ENCODE results near the gene MYL1. TPM values are rescaled to one million over a fixed set of nuclear protein-coding genes. Genes with fewer than 3 reads are reported as not detected.

The MYL1 gene
- total RNA-seq, 2 experiments from 2014 or later, result not detected

DNA sequence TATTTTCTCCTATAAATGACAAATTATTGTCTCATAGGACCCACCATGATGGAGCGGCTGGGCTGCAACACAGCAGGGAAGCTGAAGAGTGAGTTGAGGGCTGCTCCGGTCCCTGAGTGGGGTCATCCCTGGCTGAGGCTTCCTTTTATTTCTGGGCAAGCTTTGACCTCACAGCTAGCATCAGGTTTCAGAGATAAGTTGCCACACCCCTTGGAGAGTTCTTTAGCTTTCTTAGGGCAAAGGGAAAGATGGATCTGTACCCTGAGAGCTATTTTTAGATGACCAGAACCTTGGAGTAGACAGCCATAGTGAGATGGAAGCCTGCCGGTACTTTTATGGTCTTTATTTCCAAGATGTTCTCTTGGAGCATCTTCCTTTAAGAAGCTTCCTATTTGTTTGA is 11.5 kb downstream of the MYL1 start:
- Mint-ChIP-seq H3K4me3 (no peak overlapping the region), H3K4me1 (ENCODE audit: low read depth) (no peaks in the 10 kb centered on the region), H3K36me3 (ENCODE audit: low read depth) (no peaks in the 10 kb centered on the region), H3K27me3 (ENCODE audit: low read depth) (no peaks in the 10 kb centered on the region), H3K9me3 (ENCODE audit: insufficient read depth) (no peaks in the 10 kb centered on the region), H3K27ac (no peak overlapping the region)
- DNase-seq, result no peak
- CTCF ChIA-PET, result no interaction called here
- POLR2A ChIA-PET, result no interaction called here
- no peak for ATAC-seq

DNA sequence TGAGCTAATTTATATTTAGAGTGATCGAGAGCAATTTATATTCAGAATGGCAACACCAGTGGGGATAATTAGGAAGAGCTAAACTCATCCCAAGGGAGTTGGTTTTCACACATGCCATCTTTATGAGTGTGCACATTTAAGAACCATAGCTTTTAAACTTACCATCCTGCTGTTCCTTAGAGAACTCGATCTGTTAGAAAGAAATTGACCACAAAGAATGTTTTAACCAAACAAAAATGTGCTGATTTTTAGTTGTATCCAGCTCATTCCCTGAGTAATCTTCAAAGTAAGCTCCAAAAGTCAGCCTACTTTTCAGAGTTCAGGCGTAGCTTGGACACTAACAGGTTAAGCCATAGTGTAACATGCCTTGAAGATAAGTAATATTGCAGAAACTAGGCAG is 12.6 kb downstream of the MYL1 start:
- CTCF ChIA-PET, result no interaction called here
- no peaks in the 10 kb centered on the region for H3K9me3 Mint-ChIP-seq (ENCODE audit: insufficient read depth)
- no peak for ATAC-seq

DNA sequence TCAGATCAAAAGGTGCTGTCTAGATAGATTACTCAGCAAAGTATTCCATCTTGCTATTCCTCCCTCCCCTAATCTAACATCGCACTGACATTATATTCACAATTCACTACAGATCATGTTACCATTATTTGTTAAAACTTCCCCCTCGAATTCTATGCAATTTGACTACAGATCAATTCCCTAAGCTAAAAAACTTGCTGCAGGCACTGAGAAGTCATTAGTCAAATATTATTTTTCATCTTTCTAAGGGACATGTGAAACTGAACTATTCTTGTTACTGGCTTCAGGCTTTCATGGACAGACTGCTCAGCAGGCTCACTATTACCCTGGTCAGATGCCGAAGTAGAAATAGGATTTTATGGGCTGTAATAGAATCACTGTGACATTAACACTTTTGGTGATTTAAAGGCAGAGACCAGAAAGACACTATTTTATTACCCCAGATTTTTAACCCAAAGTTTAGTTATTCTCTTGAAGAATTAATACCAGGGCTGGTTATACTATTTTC is 15.1 kb downstream of the MYL1 start:
- Mint-ChIP-seq H3K4me3 (no peak overlapping the region), H3K27me3 (ENCODE audit: low read depth) (no peaks in the 10 kb centered on the region), H3K36me3 (ENCODE audit: low read depth) (no peaks in the 10 kb centered on the region), H3K27ac (no peak overlapping the region), H3K9me3 (ENCODE audit: insufficient read depth) (no peaks in the 10 kb centered on the region), H3K4me1 (ENCODE audit: low read depth) (no peaks in the 10 kb centered on the region)
- ChIA-PET POLR2A (no interaction called here), CTCF (interaction anchor here (0.6 kb wide), 1 partner anchor 12 kb away, joined by 3 read pairs; no protein-coding TSS in a partner anchor)
- DNase-seq, result no peak
- ATAC-seq, result no peak

More for the DNA sequence above, 12.6 kb downstream of the MYL1 start:
- Mint-ChIP-seq H3K4me3 (no peak overlapping the region), H3K36me3 (ENCODE audit: low read depth) (no peaks in the 10 kb centered on the region), H3K4me1 (ENCODE audit: low read depth) (no peaks in the 10 kb centered on the region), H3K27ac (no peak overlapping the region), H3K27me3 (ENCODE audit: low read depth) (no peaks in the 10 kb centered on the region)
- POLR2A ChIA-PET, result interaction anchor here (0.6 kb wide), 1 partner anchor 503 kb away, joined by 3 read pairs; no protein-coding TSS in a partner anchor
- DNase-seq, result no peak

DNA sequence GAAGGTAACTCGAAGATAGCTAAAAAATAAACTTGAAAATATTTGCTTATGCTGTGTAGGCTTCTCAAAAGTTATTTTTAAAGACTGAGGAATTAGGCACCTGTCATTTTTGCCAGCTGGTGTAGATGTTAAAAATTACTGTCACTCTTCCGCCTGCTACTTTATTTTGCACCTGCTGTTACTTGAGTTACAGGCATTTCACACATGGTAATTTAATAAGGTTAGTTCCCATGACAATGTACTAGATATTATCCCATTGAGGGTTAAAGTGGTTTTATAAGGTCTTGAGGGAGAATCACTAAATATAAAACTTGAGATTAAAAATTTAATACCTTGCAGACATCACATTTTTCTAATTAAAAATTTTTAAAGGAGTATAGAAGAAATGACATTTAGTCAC is 26.6 kb downstream of the MYL1 start:
- H3K36me3 Mint-ChIP-seq (ENCODE audit: low read depth), result no peaks in the 10 kb centered on the region
- ATAC-seq, result no peak

DNA sequence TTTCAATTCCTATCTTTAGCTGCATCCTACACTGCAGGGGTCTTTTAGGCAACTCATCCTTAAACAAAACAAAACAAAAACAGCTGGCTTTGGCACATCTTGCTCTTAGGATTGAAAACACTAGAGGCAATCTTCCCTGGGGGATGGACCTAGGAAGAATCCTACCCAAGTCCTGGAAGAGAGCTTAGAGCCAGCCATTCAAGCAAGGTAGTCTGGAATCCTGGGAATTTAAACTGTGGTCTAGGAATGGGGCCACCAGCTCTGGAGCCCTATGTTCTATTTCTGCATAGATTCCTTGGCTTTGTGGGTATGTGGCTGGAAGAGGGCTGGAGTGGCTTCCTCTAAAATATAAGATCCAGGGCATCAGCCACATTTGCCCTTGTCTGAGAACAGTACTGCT is 27.7 kb downstream of the MYL1 start:
- no peaks in the 10 kb centered on the region for H3K9me3 Mint-ChIP-seq (ENCODE audit: insufficient read depth)
- no peak for DNase-seq
- no peak for ATAC-seq
- H3K4me3 Mint-ChIP-seq, result no peak overlapping the region
- no peak overlapping the region for H3K27ac Mint-ChIP-seq
- ChIA-PET CTCF (no interaction called here), POLR2A (no interaction called here)
- no peaks in the 10 kb centered on the region for H3K4me1 Mint-ChIP-seq (ENCODE audit: low read depth)
- no peaks in the 10 kb centered on the region for H3K27me3 Mint-ChIP-seq (ENCODE audit: low read depth)
- H3K36me3 Mint-ChIP-seq (ENCODE audit: low read depth), result no peaks in the 10 kb centered on the region

More for the DNA sequence above, 26.6 kb downstream of the MYL1 start:
- no peaks in the 10 kb centered on the region for H3K27me3 Mint-ChIP-seq (ENCODE audit: low read depth)
- DNase-seq, result no peak
- H3K9me3 Mint-ChIP-seq (ENCODE audit: insufficient read depth), result no peaks in the 10 kb centered on the region
- ChIA-PET CTCF (no interaction called here), POLR2A (no interaction called here)
- H3K4me3 Mint-ChIP-seq, result no peak overlapping the region
- no peak overlapping the region for H3K27ac Mint-ChIP-seq
- H3K4me1 Mint-ChIP-seq (ENCODE audit: low read depth), result no peaks in the 10 kb centered on the region

DNA sequence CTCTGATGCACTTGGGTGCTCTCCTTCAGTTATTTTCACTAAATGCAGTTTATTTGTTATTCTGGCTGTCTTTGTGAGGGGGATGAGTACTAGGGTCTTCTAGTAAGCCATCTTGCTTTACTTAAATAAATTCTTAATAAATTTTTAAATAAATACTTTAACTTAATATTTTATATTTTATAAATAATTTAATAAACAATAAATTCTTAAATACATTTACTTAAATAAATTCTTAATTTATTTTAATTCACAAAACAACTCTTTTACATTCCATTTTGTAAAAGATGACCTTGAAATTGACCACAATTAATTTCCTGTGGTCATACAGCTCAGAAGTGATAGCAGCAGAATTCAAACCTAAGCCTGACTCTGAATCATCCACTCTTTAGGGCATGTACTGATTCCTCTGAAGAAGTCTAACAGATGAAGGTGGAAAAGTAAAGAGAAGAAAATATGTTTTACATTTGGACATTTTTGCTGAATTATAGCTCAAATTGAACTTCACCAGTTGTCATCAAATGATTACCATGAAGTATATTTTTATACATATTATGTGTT is 28.8 kb downstream of the MYL1 start:
- ChIA-PET CTCF (no interaction called here), POLR2A (no interaction called here)

DNA sequence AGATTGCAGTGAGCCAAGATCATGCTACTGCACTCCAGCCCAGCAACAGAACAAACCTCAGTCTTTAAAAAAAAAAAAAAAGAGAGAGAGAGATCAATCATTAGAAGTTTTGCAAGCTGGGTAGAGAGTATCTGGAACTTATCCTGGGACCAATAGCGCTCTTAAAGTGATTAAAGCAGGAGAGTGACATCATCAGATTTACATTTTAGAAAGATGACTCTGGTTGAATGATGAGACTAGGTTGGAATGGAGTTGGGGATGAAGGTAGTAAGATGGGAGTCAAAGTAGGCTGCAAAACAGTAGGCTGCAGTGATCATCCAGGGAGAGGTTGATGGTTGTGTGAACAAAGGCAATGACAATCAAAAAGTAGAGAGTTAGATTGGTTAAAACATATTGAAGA is 37.8 kb downstream of the MYL1 start:
- ATAC-seq (no peak), DNase-seq (no peak)
- H3K9me3 Mint-ChIP-seq (ENCODE audit: insufficient read depth), result no peaks in the 10 kb centered on the region
- H3K4me1 Mint-ChIP-seq (ENCODE audit: low read depth), result no peaks in the 10 kb centered on the region
- CTCF ChIA-PET, result no interaction called here
- POLR2A ChIA-PET, result no interaction called here
- no peak overlapping the region for H3K27ac Mint-ChIP-seq
- no peaks in the 10 kb centered on the region for H3K36me3 Mint-ChIP-seq (ENCODE audit: low read depth)
- no peaks in the 10 kb centered on the region for H3K27me3 Mint-ChIP-seq (ENCODE audit: low read depth)
- no peak overlapping the region for H3K4me3 Mint-ChIP-seq

More for the DNA sequence above, 28.8 kb downstream of the MYL1 start:
- Mint-ChIP-seq H3K36me3 (ENCODE audit: low read depth) (no peaks in the 10 kb centered on the region), H3K27me3 (ENCODE audit: low read depth) (no peaks in the 10 kb centered on the region), H3K27ac (no peak overlapping the region), H3K9me3 (ENCODE audit: insufficient read depth) (no peaks in the 10 kb centered on the region), H3K4me1 (ENCODE audit: low read depth) (no peaks in the 10 kb centered on the region), H3K4me3 (no peak overlapping the region)
- DNase-seq (no peak), ATAC-seq (no peak)

DNA sequence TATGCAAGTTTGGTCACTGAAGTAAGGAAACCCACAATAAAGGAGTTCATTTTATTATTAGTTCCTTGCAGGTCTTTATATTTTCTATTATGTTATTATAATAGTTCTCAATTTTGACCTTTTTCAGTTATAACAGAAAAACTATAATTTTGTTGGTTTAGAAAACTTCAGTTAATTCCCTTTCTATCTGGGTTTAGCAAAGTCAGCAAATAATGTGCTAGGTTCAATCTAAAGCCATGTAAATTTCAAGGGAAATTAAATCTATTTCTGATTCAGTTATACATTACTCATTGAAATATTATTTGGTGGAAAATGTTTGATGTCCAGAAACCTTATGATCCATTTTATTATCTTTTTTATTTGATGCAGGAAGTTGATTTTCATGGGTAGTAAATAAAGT is 43.7 kb downstream of the MYL1 start:
- no peak overlapping the region for H3K27ac Mint-ChIP-seq
- POLR2A ChIA-PET, result no interaction called here
- ATAC-seq, result no peak

DNA sequence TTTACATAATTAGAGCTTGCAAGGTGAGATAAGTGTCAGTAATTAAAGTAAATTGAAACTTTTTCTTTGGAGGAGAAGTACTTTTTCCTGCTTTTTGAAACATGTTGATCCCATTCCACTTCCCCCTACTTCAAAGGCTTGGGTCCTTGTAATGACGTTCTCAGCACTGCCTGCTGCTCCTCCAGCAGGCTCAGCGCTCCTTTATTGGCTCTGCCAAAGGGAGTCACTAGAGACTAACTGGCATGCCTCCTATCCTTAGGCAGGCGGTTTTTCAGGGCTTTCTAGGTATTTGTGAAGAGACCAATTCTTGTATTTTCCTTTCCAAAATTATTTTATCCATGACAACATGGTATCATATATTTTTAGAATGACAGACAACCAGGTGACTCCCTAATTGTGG is 45.8 kb downstream of the MYL1 start:
- H3K4me1 Mint-ChIP-seq (ENCODE audit: low read depth), result no peaks in the 10 kb centered on the region
- H3K4me3 Mint-ChIP-seq, result no peak overlapping the region
- ChIA-PET POLR2A (no interaction called here), CTCF (no interaction called here)
- H3K9me3 Mint-ChIP-seq (ENCODE audit: insufficient read depth), result no peaks in the 10 kb centered on the region
- ATAC-seq (no peak), DNase-seq (no peak)
- H3K27ac Mint-ChIP-seq, result no peak overlapping the region
- no peaks in the 10 kb centered on the region for H3K36me3 Mint-ChIP-seq (ENCODE audit: low read depth)
- H3K27me3 Mint-ChIP-seq (ENCODE audit: low read depth), result no peaks in the 10 kb centered on the region

More for the DNA sequence above, 43.7 kb downstream of the MYL1 start:
- H3K27me3 Mint-ChIP-seq (ENCODE audit: low read depth), result no peaks in the 10 kb centered on the region
- no peaks in the 10 kb centered on the region for H3K9me3 Mint-ChIP-seq (ENCODE audit: insufficient read depth)
- CTCF ChIA-PET, result no interaction called here
- no peak overlapping the region for H3K4me3 Mint-ChIP-seq
- H3K36me3 Mint-ChIP-seq (ENCODE audit: low read depth), result no peaks in the 10 kb centered on the region
- no peak for DNase-seq
- no peaks in the 10 kb centered on the region for H3K4me1 Mint-ChIP-seq (ENCODE audit: low read depth)

DNA sequence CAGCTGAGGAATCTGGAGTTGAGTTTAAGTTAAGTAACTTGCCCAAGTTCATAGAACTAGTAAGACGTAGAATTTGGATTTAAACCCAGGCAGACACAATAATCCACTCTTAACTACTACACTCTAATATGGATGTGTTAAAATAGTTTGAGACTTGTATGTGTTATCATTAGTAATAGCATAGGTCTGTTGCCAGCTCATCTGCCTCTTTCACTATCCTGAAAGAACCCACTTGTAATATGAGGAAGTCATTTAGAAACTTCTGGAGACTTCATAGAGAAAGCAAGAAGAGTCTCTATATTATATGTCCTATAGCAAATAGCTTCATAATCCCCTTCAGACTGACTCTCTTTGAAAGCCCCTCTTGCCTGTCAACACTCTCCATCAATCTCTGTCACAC is 46.7 kb downstream of the MYL1 start:
- Mint-ChIP-seq H3K4me1 (ENCODE audit: low read depth) (no peaks in the 10 kb centered on the region), H3K9me3 (ENCODE audit: insufficient read depth) (no peaks in the 10 kb centered on the region), H3K27me3 (ENCODE audit: low read depth) (no peaks in the 10 kb centered on the region), H3K4me3 (no peak overlapping the region), H3K27ac (no peak overlapping the region), H3K36me3 (ENCODE audit: low read depth) (no peaks in the 10 kb centered on the region)
- ChIA-PET CTCF (no interaction called here), POLR2A (no interaction called here)
- ATAC-seq (no peak), DNase-seq (no peak)

DNA sequence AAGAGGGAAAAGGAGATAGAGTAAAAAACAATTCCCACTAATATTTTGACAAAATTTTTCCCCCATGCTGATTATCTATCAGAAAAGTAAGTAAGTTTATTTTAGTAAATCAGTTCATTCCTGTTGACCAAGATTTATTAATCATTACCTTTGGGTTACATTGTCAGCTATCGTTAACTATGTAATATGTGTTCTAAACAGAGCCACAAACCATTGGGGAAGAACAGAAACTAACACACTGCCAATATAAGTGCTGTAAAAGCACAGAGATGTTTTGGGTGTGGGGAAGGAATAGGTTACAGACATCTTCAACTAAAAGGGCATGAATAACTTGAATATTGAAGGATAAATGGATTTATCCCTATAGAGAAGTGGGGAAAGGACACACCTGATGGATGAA is 47.3 kb downstream of the MYL1 start:
- POLR2A ChIA-PET, result no interaction called here

DNA sequence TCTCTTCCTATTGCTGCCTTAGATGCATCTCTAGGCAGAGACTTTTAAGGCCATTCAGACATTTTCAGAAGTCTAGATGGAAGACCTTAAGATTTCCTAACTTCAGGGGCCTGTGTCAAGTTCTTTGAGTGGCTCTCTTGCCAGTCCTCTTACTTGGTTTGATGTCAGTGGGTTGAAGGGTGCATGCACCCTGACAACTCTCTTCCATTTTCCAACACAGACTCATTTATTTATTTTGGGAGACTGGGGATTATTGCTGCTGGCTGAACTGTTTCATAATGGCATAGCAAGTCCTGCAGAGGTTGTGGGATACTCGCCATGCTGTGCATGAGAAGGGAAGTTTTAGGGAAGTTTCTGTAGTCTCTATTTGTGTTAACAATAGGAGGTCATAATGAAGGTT is 50.7 kb downstream of the MYL1 start:
- no peak overlapping the region for H3K4me3 Mint-ChIP-seq
- no peaks in the 10 kb centered on the region for H3K27me3 Mint-ChIP-seq (ENCODE audit: low read depth)
- H3K36me3 Mint-ChIP-seq (ENCODE audit: low read depth), result no peaks in the 10 kb centered on the region
- CTCF ChIA-PET, result no interaction called here
- no peak overlapping the region for H3K27ac Mint-ChIP-seq
- POLR2A ChIA-PET, result no interaction called here
- ATAC-seq (no peak), DNase-seq (no peak)
- no peaks in the 10 kb centered on the region for H3K4me1 Mint-ChIP-seq (ENCODE audit: low read depth)
- no peaks in the 10 kb centered on the region for H3K9me3 Mint-ChIP-seq (ENCODE audit: insufficient read depth)

More for the DNA sequence above, 47.3 kb downstream of the MYL1 start:
- ATAC-seq (no peak), DNase-seq (no peak)
- CTCF ChIA-PET, result no interaction called here
- Mint-ChIP-seq H3K4me3 (no peak overlapping the region), H3K27me3 (ENCODE audit: low read depth) (no peaks in the 10 kb centered on the region), H3K4me1 (ENCODE audit: low read depth) (no peaks in the 10 kb centered on the region), H3K27ac (no peak overlapping the region), H3K9me3 (ENCODE audit: insufficient read depth) (no peaks in the 10 kb centered on the region), H3K36me3 (ENCODE audit: low read depth) (no peaks in the 10 kb centered on the region)

DNA sequence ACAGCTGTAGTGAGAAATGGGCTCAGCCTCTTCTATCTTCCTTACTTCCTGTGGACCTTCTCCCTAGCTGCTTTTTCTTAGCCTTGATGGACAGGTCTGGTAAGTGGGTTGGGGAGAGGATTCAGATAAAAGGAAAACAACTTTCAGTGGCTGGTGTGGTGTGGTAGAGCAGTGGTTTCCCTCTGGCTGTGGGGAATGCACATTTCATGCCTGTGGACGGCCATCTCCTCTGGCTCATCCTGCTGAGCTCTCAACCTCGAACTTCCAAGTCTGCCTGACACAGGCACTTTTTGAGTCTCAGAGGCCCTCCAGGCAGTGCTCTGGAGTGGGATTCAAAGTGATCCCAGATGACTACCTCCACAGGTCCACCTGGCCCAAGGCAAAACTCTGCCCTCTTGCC is 51.1 kb downstream of the MYL1 start:
- H3K4me1 Mint-ChIP-seq (ENCODE audit: low read depth), result no peaks in the 10 kb centered on the region
- no peaks in the 10 kb centered on the region for H3K27me3 Mint-ChIP-seq (ENCODE audit: low read depth)
- no peak overlapping the region for H3K4me3 Mint-ChIP-seq
- POLR2A ChIA-PET, result no interaction called here
- no peak for DNase-seq
- CTCF ChIA-PET, result no interaction called here
- ATAC-seq, result no peak
- H3K9me3 Mint-ChIP-seq (ENCODE audit: insufficient read depth), result no peaks in the 10 kb centered on the region
- H3K36me3 Mint-ChIP-seq (ENCODE audit: low read depth), result no peaks in the 10 kb centered on the region
- no peak overlapping the region for H3K27ac Mint-ChIP-seq

Data from activated CD8-positive, alpha-beta T cell treated with anti-CD3 and anti-CD28 coated beads, Interleukin-2, amount 10 ng/mL, durations not matched to agents 7 days and 5 days (primary cell).